ENCODE measurements around the gene THRA. TPM values are rescaled to one million over a fixed set of nuclear protein-coding genes. Genes with fewer than 3 reads are reported as not detected.
"Not testable (repeated sequence)": the region's sequence is repeated elsewhere in the genome, so short reads cannot be mapped to it uniquely, and the experiment has no call there.

THRA gene
- total RNA-seq, 4 donors from 2014 or later, result 32.6 to 69.9 (median 48.9) TPM

GRCh38 chr17:40134184-40134583 lies 71.4 kb downstream of the THRA start:
- Histone ChIP-seq H3K36me3 (peaks cover 70% of the 10 kb centered on the region), H3K4me3 (no peak overlapping the region), H3K27ac (no peak overlapping the region), H3K27me3 (no peaks in the 10 kb centered on the region), H3K4me1 (peaks cover 10% of the 10 kb centered on the region), H3K9me3 (no peaks in the 10 kb centered on the region)
- WGBS, result 88% methylated on average over 7 of the region's 7 CpGs
- no peak for TF ChIP-seq POLR2A (IDR thresholded peaks at IDR 0.05)
- no peak for TF ChIP-seq EP300 (IDR thresholded peaks at IDR 0.05)
- no peak for TF ChIP-seq CTCF (IDR thresholded peaks at IDR 0.05)
- no peak for TF ChIP-seq POLR2AphosphoS5 (IDR thresholded peaks at IDR 0.05)
- DNase-seq (ENCODE audit: low spot score in 2 of 2), result no peak

- Histone ChIP-seq H3K9me3 (no peaks in the 10 kb centered on the region), H3K27me3 (no peaks in the 10 kb centered on the region), H3K4me1 (peaks cover 18% of the 10 kb centered on the region), H3K4me3 (no peak overlapping the region), H3K27ac (no peak overlapping the region), H3K36me3 (peaks cover 55% of the 10 kb centered on the region)
- 91% methylated on average over 3 of the region's 3 CpGs for WGBS
- TF ChIP-seq EP300 (IDR thresholded peaks at IDR 0.05), result no peak
- no peak for TF ChIP-seq POLR2AphosphoS5 (IDR thresholded peaks at IDR 0.05)
- TF ChIP-seq CTCF (IDR thresholded peaks at IDR 0.05), result no peak
- no peak for TF ChIP-seq POLR2A (IDR thresholded peaks at IDR 0.05)
- no peak for DNase-seq (ENCODE audit: low spot score in 2 of 2)
Observed at GRCh38 chr17:40135817-40136216, 73.1 kb downstream of the THRA start.

GRCh38 chr17:40139566-40140058 lies 76.8 kb downstream of the THRA start:
- Histone ChIP-seq H3K36me3 (peaks cover 40% of the 10 kb centered on the region), H3K27ac (peak overlapping the region; percentile 97), H3K4me3 (peak overlapping the region; percentile 74), H3K4me1 (peaks cover 27% of the 10 kb centered on the region), H3K27me3 (no peaks in the 10 kb centered on the region), H3K9me3 (no peaks in the 10 kb centered on the region)
- DNase-seq (ENCODE audit: low spot score in 2 of 2), result no peak
- 10% methylated on average over 14 of the region's 14 CpGs for WGBS
- TF ChIP-seq POLR2A (IDR thresholded peaks at IDR 0.05) (no peak), EP300 (IDR thresholded peaks at IDR 0.05) (no peak), CTCF (IDR thresholded peaks at IDR 0.05) (no peak), POLR2AphosphoS5 (IDR thresholded peaks at IDR 0.05) (no peak)

GRCh38 chr17:40143166-40143565 lies 80.4 kb downstream of the THRA start:
- not testable (repeated sequence) for H3K9me3 ChIP-seq; H3K27ac ChIP-seq; H3K4me3 ChIP-seq; DNase-seq (ENCODE audit: low spot score in 2 of 2); H3K27me3 ChIP-seq
- peaks cover 27% of the 10 kb centered on the region for H3K4me1 ChIP-seq
- peaks cover 34% of the 10 kb centered on the region for H3K36me3 ChIP-seq
- 85% methylated on average over 3 of the region's 3 CpGs for WGBS

Other genes with a start within 250 kb of the THRA start
- 1 to 10 TPM in 2 of 4 donors, under 1 TPM in 2; 0.60 to 1.9 (median 1.1) TPM for gene IKZF3, start 198.7 kb upstream of the THRA start, total RNA-seq
- not detected for gene ZPBP2, start 194.8 kb upstream of the THRA start, total RNA-seq
- gene GSDMB, start 144.3 kb upstream of the THRA start, total RNA-seq, result 10 to 100 TPM in 2 of 4 donors, 1 to 10 TPM in 2; 5.4 to 76.6 (median 12.1) TPM
- 10 to 100 TPM; 57.7 to 91.3 (median 77.9) TPM for gene ORMDL3, start 135.4 kb upstream of the THRA start, total RNA-seq
- 1 to 10 TPM in 2 of 4 donors, not detected in 2; 1.1 to 2.3 TPM for gene LRRC3C, start 135.2 kb upstream of the THRA start, total RNA-seq
- 100 to 1,000 TPM in 2 of 4 donors, 10 to 100 TPM in 2; 26.7 to 156 (median 105) TPM for gene GSDMA, start 100.0 kb upstream of the THRA start, total RNA-seq
- 100 to 1,000 TPM in 2 of 4 donors, 10 to 100 TPM in 2; 82.8 to 118 (median 104) TPM for gene PSMD3, start 82.2 kb upstream of the THRA start, total RNA-seq
- 1 to 10 TPM in 1 of 4 donors, not detected in 3; 5.0 TPM for gene CSF3, start 47.5 kb upstream of the THRA start, total RNA-seq
- gene MED24, start 8.6 kb upstream of the THRA start, total RNA-seq, result 100 to 1,000 TPM in 1 of 4 donors, 10 to 100 TPM in 3; 67.4 to 198 (median 80.3) TPM
- 100 to 1,000 TPM in 2 of 4 donors, 10 to 100 TPM in 2; 62.1 to 184 (median 96.0) TPM for gene NR1D1, start 37.6 kb downstream of the THRA start, total RNA-seq
- gene MSL1, start 59.0 kb downstream of the THRA start, total RNA-seq, result 100 to 1,000 TPM in 1 of 4 donors, 10 to 100 TPM in 3; 69.3 to 166 (median 86.9) TPM
- 10 to 100 TPM; 42.9 to 92.5 (median 61.2) TPM for gene CASC3, start 77.6 kb downstream of the THRA start, total RNA-seq
- gene RAPGEFL1, start 114.5 kb downstream of the THRA start, total RNA-seq, result 100 to 1,000 TPM; 221 to 547 (median 297) TPM
- 10 to 100 TPM; 18.2 to 25.5 (median 21.6) TPM for gene WIPF2, start 156.3 kb downstream of the THRA start, total RNA-seq
- 1 to 10 TPM; 2.7 to 5.3 (median 3.3) TPM for gene CDC6, start 224.9 kb downstream of the THRA start, total RNA-seq
- gene RARA, start 246.2 kb downstream of the THRA start, total RNA-seq, result 10 to 100 TPM; 19.4 to 32.1 (median 28.3) TPM

Data from suprapubic skin (tissue), 4 donors.